ENCODE data around the gene GAS7. TPM values are rescaled to one million over a fixed set of nuclear protein-coding genes. Genes with fewer than 3 reads are reported as not detected.

The GAS7 gene
- total RNA-seq, 1 donor from 2014 or later: 72.7 TPM

- peaks cover 10% of the 10 kb centered on the region for H3K36me3 Mint-ChIP-seq (ENCODE audit: low read depth)
- H3K27me3 Mint-ChIP-seq (ENCODE audit: low read depth): no peaks in the 10 kb centered on the region
- H3K27ac Mint-ChIP-seq (ENCODE audit: unreplicated experiment): no peak overlapping the region
- peaks cover 3% of the 10 kb centered on the region for H3K9me3 Mint-ChIP-seq
- no peak for TF ChIP-seq CTCF (conservative IDR thresholded peaks at IDR 0.05)
- DNase-seq (ENCODE audit: low read depth, low spot score): no peak
- peaks cover 12% of the 10 kb centered on the region for H3K4me1 Mint-ChIP-seq
- H3K4me3 Mint-ChIP-seq: no peak overlapping the region
Observed at GRCh38 chr17:9913476-9913875, 284.9 kb downstream of the GAS7 start.

GRCh38 chr17:9912121-9913099 lies 286.0 kb downstream of the GAS7 start:
- Mint-ChIP-seq H3K4me1 (peaks cover 21% of the 10 kb centered on the region), H3K27me3 (ENCODE audit: low read depth) (no peaks in the 10 kb centered on the region)

GRCh38 chr17:9911089-9911488 lies 287.3 kb downstream of the GAS7 start:
- peaks cover 10% of the 10 kb centered on the region for H3K36me3 Mint-ChIP-seq (ENCODE audit: low read depth)
- H3K4me1 Mint-ChIP-seq: peaks cover 21% of the 10 kb centered on the region
- no peak for TF ChIP-seq CTCF (conservative IDR thresholded peaks at IDR 0.05)
- H3K27ac Mint-ChIP-seq (ENCODE audit: unreplicated experiment): no peak overlapping the region
- peaks cover 3% of the 10 kb centered on the region for H3K9me3 Mint-ChIP-seq
- H3K27me3 Mint-ChIP-seq (ENCODE audit: low read depth): no peaks in the 10 kb centered on the region
- DNase-seq (ENCODE audit: low read depth, low spot score): no peak
- no peak overlapping the region for H3K4me3 Mint-ChIP-seq

More at GRCh38 chr17:9912121-9913099, 286.0 kb downstream of the GAS7 start:
- no peak for TF ChIP-seq CTCF (conservative IDR thresholded peaks at IDR 0.05)
- H3K9me3 Mint-ChIP-seq: peaks cover 3% of the 10 kb centered on the region
- DNase-seq (ENCODE audit: low read depth, low spot score): no peak
- no peak overlapping the region for H3K4me3 Mint-ChIP-seq
- H3K27ac Mint-ChIP-seq (ENCODE audit: unreplicated experiment): no peak overlapping the region
- peaks cover 10% of the 10 kb centered on the region for H3K36me3 Mint-ChIP-seq (ENCODE audit: low read depth)

GRCh38 chr17:9908649-9909042 lies 289.8 kb downstream of the GAS7 start:
- H3K36me3 Mint-ChIP-seq (ENCODE audit: low read depth): peaks cover 2% of the 10 kb centered on the region
- H3K4me3 Mint-ChIP-seq: no peak overlapping the region
- no peak for TF ChIP-seq CTCF (conservative IDR thresholded peaks at IDR 0.05)
- no peak for DNase-seq (ENCODE audit: low read depth, low spot score)
- peaks cover 21% of the 10 kb centered on the region for H3K4me1 Mint-ChIP-seq
- no peaks in the 10 kb centered on the region for H3K27me3 Mint-ChIP-seq (ENCODE audit: low read depth)
- H3K9me3 Mint-ChIP-seq: peaks cover 3% of the 10 kb centered on the region
- H3K27ac Mint-ChIP-seq (ENCODE audit: unreplicated experiment): no peak overlapping the region

- no peak overlapping the region for H3K27ac Mint-ChIP-seq (ENCODE audit: unreplicated experiment)
- DNase-seq (ENCODE audit: low read depth, low spot score): no peak
- H3K36me3 Mint-ChIP-seq (ENCODE audit: low read depth): peaks cover 2% of the 10 kb centered on the region
Observed at GRCh38 chr17:9907883-9908648, 290.3 kb downstream of the GAS7 start.

More at GRCh38 chr17:9907883-9908648, 290.3 kb downstream of the GAS7 start:
- peaks cover 27% of the 10 kb centered on the region for H3K4me1 Mint-ChIP-seq
- peaks cover 3% of the 10 kb centered on the region for H3K9me3 Mint-ChIP-seq
- H3K4me3 Mint-ChIP-seq: no peak overlapping the region
- H3K27me3 Mint-ChIP-seq (ENCODE audit: low read depth): no peaks in the 10 kb centered on the region
- TF ChIP-seq CTCF (conservative IDR thresholded peaks at IDR 0.05): no peak

Measured in neural crest cell (in vitro differentiated cells).